ENCODE measurements around the gene TAPT1. TPM values are rescaled to one million over a fixed set of nuclear protein-coding genes. Genes with fewer than 3 reads are reported as not detected.

TAPT1 gene
- total RNA-seq, 4 donors from 2014 or later, result 42.1 to 69.0 (median 53.5) TPM

DNA sequence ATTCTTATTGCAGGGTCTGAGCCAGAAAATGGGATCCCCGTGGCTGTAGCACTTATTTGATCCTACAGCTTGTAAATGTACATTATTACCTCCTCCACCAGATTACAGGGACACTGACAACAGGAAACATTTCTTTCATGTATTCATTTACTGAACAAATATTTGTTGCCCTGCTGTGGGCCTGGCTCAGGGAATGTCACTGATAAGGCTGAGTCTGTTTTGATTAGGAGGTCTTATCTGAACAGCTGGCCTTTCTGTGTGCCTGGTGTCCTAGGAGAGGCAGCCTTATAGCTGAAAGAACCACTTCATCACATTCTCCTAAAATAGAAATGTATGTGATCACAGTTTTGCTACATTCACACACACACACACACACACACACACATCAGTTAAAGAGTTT lies 96.9 kb downstream of the TAPT1 start:
- no peak for DNase-seq
- H3K4me1 ChIP-seq, result no peaks in the 10 kb centered on the region
- WGBS, 2 donors, result 75 to 89% methylated on average over 1 of the region's 1 CpG
- TF ChIP-seq POLR2A (IDR thresholded peaks at IDR 0.05), result no peak
- TF ChIP-seq, protein P1, sequence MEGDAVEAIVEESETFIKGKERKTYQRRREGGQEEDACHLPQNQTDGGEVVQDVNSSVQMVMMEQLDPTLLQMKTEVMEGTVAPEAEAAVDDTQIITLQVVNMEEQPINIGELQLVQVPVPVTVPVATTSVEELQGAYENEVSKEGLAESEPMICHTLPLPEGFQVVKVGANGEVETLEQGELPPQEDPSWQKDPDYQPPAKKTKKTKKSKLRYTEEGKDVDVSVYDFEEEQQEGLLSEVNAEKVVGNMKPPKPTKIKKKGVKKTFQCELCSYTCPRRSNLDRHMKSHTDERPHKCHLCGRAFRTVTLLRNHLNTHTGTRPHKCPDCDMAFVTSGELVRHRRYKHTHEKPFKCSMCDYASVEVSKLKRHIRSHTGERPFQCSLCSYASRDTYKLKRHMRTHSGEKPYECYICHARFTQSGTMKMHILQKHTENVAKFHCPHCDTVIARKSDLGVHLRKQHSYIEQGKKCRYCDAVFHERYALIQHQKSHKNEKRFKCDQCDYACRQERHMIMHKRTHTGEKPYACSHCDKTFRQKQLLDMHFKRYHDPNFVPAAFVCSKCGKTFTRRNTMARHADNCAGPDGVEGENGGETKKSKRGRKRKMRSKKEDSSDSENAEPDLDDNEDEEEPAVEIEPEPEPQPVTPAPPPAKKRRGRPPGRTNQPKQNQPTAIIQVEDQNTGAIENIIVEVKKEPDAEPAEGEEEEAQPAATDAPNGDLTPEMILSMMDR (IDR thresholded peaks at IDR 0.05), result no peak
- H3K36me3 ChIP-seq, result no peaks in the 10 kb centered on the region
- H3K9me3 ChIP-seq, result no peaks in the 10 kb centered on the region
- H3K27ac ChIP-seq, result no peak overlapping the region
- intact Hi-C loops (cut with DNase I), result no loop called here
- H3K4me3 ChIP-seq (replicated peaks in 1 of 3), result no peak overlapping the region
- no peaks in the 10 kb centered on the region for H3K27me3 ChIP-seq

- no peak for DNase-seq
- Histone ChIP-seq H3K36me3 (no peaks in the 10 kb centered on the region), H3K27ac (no peak overlapping the region), H3K4me1 (peaks cover 16 to 23% of the 10 kb centered on the region in 2 donors), H3K27me3 (no peaks in the 10 kb centered on the region), H3K9me3 (no peaks in the 10 kb centered on the region), H3K4me3 (replicated peaks in 1 of 3) (no peak overlapping the region)
- TF ChIP-seq POLR2A (IDR thresholded peaks at IDR 0.05), result no peak
- TF ChIP-seq, protein P1 (IDR thresholded peaks at IDR 0.05), result no peak
- 93 to 100% methylated on average over 1 of the region's 1 CpG for WGBS, 2 donors
- intact Hi-C loops (cut with DNase I), result no loop called here
These were observed 99.6 kb downstream of the TAPT1 start for GRCh38 chr4:16126714-16127113.

- 82 to 85% methylated on average over 6 to 8 of the region's 8 CpGs for WGBS, 2 donors
- DNase-seq, result no peak
These were observed 100.5 kb downstream of the TAPT1 start for GRCh38 chr4:16125571-16126445.

GRCh38 chr4:16124232-16124631 lies 102.0 kb downstream of the TAPT1 start:
- Histone ChIP-seq H3K9me3 (no peaks in the 10 kb centered on the region), H3K27ac (no peak overlapping the region), H3K4me1 (peaks cover 22 to 26% of the 10 kb centered on the region in 2 donors), H3K4me3 (replicated peaks in 1 of 3) (no peak overlapping the region), H3K36me3 (no peaks in the 10 kb centered on the region), H3K27me3 (no peaks in the 10 kb centered on the region)
- intact Hi-C loops (cut with DNase I), result no loop called here
- DNase-seq, result peak; percentile 55 to 80
- WGBS, 2 donors, result 42% methylated on average over 4 of the region's 4 CpGs
- TF ChIP-seq POLR2A (IDR thresholded peaks at IDR 0.05), result no peak
- TF ChIP-seq, protein P1 (IDR thresholded peaks at IDR 0.05), result no peak

More at GRCh38 chr4:16125571-16126445, 100.5 kb downstream of the TAPT1 start:
- no peak overlapping the region for H3K4me3 ChIP-seq (replicated peaks in 1 of 3)
- H3K27ac ChIP-seq, result no peak overlapping the region
- H3K36me3 ChIP-seq, result no peaks in the 10 kb centered on the region
- no peak for TF ChIP-seq POLR2A (IDR thresholded peaks at IDR 0.05)
- TF ChIP-seq, protein P1 (IDR thresholded peaks at IDR 0.05), result no peak
- intact Hi-C loops (cut with DNase I), result no loop called here
- no peaks in the 10 kb centered on the region for H3K27me3 ChIP-seq
- no peaks in the 10 kb centered on the region for H3K9me3 ChIP-seq
- peaks cover 22 to 26% of the 10 kb centered on the region in 2 donors for H3K4me1 ChIP-seq
